Neural progenitor cell (in vitro differentiated cells): ENCODE results near the gene BTBD10.

Source experiments
- CTCF ChIP-seq: fragments of 200-600 bp; sonication (generic); IDR thresholded peaks from 2 replicates; pipeline ENCODE4 v1.5.1; 2017; ENCODE audit warnings: antibody characterized with exemption, mild to moderate bottlenecking
- EZH2 ChIP-seq: fragments of 200-600 bp; sonication (generic); IDR thresholded peaks from 2 replicates; pipeline ENCODE4 v1.6.1; 2017; ENCODE audit warnings: antibody characterized with exemption, mild to moderate bottlenecking, moderate library complexity
- EZH2phosphoT487 ChIP-seq: fragments of 200-600 bp; sonication (generic); IDR thresholded peaks from 2 replicates; pipeline ENCODE4 v1.6.1; 2017; ENCODE audit warnings: antibody characterized with exemption

GRCh38 chr11:13486926-13487660 lies 24.1 kb upstream of the BTBD10 start:
- TF ChIP-seq CTCF: peak; percentile 56
- no peak for TF ChIP-seq EZH2
- no peak for TF ChIP-seq EZH2phosphoT487
